Stimulated activated CD4-positive, alpha-beta T cell treated with anti-CD3 and anti-CD28 coated beads, TNF-alpha, amount 100 ng/mL, for 24 hours (primary cell): Measurements from ENCODE around the gene TRNP1.
"Not testable (repeated sequence)": the region's sequence is repeated elsewhere in the genome, so short reads cannot be mapped to it uniquely, and the experiment has no call there.

ENCODE experiments used
- DNase-seq, 3 experiments: peaks; one replicate each; pipeline ENCODE4 v3.0.0-alpha.2; 2020; ENCODE audit warnings: low read depth in 3 of 3

TRNP1 gene

DNA sequence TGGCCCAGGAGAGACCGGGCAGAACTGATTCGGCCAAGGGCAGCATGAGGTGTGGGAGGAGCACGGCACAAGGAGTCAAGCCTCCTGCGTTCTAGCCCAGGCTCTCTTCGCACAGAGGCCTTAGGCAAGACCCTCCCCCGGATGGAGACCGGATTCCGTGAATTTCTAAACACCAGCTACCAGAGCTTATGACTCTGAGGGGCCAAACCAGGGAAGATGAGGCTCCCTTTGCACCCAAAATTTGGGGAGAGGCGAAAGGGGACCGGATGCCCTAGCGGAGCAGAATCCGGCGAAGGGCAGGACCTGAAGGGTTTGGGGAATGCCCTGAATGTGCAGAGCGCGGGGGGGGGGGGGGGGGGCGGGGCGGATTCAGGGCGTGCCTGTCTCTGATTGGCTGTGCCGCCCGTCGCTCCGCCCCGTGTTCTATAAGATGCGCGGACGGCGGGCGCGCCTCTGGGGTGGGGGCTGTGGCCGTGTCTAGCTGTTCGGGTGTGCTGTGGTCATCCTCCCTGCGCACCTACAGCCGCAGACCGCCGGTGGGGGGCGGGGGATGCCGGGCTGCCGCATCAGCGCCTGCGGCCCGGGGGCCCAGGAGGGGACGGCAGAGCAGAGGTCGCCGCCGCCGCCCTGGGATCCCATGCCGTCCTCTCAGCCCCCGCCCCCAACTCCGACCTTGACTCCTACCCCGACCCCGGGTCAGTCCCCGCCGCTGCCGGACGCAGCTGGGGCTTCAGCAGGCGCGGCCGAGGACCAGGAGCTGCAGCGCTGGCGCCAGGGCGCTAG, at the start of gene TRNP1:
TRNP1 (plus strand) TSS at position 456 of the 783 bp plus-strand sequence; CDS start at position 551, 95 bp downstream.
- peak; percentile 42 to 70 (median 43) for DNase-seq

DNA sequence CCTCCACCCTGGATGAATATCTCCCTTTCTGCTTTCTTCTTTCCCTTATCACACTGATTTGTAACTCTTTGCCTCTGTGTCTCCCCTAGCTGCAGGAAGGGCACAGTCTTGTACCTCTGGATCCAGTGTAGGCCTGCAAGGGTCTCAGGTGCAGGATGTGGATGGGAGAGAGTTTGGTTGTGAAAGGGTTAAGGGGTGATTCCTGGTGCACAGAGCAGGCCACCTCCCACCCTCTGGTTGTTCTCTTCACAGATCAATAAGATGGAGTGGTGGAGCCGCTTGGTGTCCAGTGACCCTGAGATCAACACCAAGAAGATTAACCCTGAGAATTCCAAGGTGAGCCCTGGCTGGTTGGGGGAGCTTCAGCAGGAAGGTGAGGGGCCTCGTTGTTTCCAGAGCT, 48.4 kb upstream of the TRNP1 start:
- DNase-seq, result no peak

- no peak for DNase-seq
Measured at GRCh38 chr1:26945728-26946127, 47.8 kb upstream of the TRNP1 start.

GRCh38 chr1:26946270-26946669, 47.2 kb upstream of the TRNP1 start:
- DNase-seq, result no peak

- DNase-seq, result not testable (repeated sequence)
Measured at GRCh38 chr1:26948725-26949057, 44.8 kb upstream of the TRNP1 start.

GRCh38 chr1:26949266-26949925, 44.1 kb upstream of the TRNP1 start:
- no peak for DNase-seq

DNA sequence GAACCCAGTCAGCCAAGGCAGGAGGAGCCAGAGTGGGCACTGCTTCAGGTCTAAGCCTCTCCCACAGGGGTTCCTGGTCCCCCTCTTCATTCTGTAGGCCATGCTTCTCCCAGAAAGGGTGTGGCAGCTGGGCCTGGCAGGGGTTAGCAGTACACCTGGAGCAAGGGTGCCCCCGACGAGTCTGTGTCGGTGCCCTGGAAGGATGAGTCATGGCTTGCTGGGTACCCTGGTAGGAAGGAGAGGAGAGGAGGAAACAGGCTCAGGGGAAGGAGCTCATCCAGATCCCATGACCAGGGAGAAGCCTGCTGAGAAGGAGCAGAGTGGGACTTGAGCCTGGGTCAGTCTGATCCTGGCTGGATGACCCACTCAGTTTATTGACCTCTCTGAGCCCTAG, 43.6 kb upstream of the TRNP1 start:
- DNase-seq, result no peak

DNA sequence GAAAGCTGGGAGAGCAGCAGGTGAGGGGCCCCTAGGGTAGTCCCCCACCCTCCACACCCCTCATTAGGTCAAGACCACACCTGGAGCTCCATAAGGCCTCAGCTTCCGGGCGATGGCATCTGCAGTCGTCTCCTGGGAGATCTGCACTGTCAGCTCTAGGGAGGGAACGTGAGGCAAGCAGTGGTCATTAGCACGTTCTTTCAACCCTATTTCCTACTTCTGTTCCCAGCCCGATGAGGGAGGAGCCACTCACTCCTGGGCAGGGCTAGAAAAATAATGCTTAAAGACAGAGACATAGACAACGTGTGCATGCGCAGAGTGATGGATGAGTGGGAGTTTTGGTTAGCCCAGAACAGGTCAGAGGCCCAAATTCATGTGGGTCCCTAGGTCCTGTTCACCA, 42.9 kb upstream of the TRNP1 start:
- DNase-seq, result no peak

DNA sequence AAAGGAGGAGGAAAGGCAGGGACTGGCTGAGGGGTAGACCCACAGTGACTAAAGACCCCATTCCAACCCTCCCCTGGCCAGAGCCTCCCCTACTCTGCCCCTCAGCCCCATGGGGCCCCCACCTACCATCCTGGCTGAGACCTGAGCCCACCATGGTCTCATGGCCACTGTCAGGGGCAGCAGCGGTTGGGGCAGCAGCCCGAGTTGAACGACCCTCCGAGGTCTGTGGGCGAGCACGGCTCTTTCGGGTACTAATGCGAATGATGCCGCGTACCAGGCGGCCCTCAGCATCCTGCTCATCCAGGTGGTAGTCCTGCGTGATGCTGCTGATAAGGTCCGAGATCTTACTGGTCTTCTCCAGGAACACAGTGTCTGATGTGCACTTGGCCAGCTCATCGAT, 42.3 kb upstream of the TRNP1 start:
- DNase-seq, result no peak

GRCh38 chr1:26951821-26952497, 41.5 kb upstream of the TRNP1 start:
- DNase-seq, result no peak

- no peak for DNase-seq
Measured at GRCh38 chr1:26953374-26953773, 40.1 kb upstream of the TRNP1 start.

- no peak for DNase-seq
Measured at GRCh38 chr1:26956321-26956720, 37.2 kb upstream of the TRNP1 start.

- no peak for DNase-seq
Measured at GRCh38 chr1:26957306-26957705, 36.2 kb upstream of the TRNP1 start.

DNA sequence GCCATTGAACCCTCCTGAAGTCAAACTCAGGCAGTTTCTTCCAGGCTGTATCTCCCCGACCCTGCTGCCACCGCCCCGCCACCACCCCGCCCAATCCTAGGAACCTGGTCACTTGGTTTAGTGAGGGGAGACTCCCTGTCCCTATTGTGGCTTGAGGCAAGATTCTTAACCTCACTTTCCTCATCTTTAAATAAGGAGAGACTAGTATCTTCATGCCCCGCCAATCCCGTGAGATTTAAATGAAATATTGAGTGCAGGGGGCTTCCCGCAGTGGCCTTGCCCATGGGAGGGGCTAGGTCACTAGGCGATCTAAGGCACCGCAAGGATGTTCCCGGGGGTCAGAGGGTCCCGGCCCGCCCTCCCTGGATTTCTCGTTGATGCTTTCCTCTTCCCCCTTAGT, 34.2 kb upstream of the TRNP1 start:
- DNase-seq, result no peak

DNA sequence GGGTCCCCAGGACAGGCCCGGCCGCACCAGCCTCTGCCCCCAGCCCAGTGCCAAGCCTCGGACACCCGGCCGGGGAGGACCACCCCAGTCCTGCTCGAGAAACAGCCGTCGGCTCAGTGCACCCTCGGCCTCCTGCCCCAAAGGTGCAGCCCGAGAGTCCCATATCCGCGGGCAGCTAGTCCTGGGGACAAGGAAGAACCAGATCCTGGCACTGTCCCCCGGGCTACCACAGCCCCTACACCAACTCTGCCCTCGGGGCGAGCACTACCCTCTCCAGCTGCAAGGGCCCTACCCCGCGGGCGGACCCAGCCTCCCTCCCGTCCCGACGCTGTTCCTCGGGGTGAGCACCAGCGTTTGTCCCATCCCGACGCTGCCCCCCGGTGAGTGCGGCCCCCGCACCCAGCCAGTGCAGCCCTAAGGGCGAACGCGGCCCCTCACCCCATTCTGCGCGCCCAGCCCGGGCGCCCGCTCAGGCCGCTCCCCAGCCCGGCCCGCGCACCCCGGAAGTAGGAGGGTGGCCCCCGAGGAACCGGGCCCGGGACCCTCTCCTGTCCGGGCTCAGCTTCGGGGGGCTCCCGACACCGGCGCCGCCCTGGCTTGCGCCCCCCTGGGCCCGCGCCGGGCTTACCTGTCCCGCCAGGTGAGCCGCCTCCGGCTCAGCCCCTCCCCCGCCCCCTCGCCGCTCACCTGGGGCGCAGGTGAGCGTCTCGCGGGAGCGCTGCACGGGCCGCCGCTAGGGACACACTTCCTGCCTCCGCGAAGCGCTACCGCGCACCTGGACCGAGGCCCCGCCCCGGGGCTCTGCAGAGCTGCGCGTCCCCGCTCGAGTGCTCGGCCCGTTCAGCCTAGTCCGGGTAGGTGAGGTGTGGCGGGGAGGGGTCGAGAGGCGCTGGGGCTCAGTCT, 33.5 kb upstream of the TRNP1 start, which contains the start of gene KDF1:
KDF1 (minus strand) TSS at position 747 of the 903 bp plus-strand sequence. CDS start 8,088 bp downstream, outside the sequence.
- DNase-seq, result peak in 2 of 3 experiments; percentile 18 to 19

- no peak for DNase-seq
Measured at GRCh38 chr1:26960625-26960966, 32.9 kb upstream of the TRNP1 start.

- DNase-seq, result no peak
Measured at GRCh38 chr1:26961826-26962225, 31.7 kb upstream of the TRNP1 start.

GRCh38 chr1:26965213-26965612, 28.3 kb upstream of the TRNP1 start:
- no peak for DNase-seq

DNA sequence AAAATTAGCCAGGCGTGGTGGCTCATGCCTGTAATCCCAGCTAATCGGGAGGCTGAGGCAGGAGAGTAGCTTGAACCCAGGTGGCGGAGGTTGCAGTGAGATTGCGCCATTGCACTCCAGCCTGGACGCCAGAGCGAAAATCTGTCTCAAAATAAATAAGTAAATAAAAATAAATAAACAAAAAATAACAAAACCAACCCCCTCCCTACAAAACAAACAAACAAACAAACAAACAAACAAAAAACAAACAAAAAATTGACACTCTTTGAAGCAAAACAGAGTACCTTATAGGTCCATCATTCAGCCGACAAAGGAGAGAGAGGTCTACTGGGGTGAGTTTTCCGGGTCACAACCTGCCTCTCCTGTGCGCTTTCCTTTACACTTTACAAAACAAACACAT, 27.9 kb upstream of the TRNP1 start:
- no peak for DNase-seq

DNA sequence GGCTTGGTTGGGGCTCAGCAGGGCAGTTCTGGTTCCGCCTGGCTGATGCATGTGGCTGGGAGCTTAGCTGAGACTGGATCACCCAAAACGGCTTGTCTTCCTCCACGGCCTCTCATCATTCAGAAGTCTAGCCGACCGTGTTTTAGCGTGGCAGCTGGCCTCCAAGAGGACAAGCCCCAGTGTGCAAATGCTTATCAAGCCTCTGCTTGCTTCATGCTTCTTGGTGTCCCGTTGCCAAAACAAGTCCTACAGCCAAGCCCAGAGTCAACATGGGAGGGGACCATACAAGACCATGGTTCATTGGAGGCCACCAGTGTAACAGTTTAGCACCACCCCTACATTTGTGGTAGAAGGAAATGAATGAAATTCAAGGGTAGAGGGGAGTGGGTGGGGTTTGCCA, 22.7 kb upstream of the TRNP1 start:
- DNase-seq, result no peak

DNA sequence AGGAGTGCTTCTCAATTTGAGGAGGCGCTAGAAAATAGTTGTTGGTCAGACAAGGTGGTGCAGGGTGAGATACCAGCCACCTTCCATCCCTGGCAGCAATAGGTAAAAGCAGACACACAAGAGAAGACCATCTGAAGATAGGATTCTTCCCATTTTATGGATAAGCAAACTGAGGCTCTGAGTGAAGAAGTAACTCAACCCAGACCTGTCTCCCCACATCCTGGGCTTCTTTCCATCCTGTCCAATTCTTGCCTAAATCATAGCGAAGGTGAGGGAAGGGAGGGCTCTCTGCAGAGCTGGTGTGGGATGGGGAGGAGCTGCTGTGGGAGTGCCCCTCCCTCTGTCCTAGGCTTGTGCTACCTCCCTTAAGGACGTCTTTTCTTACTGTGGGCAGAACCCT, 21.9 kb upstream of the TRNP1 start:
- DNase-seq, result no peak

DNA sequence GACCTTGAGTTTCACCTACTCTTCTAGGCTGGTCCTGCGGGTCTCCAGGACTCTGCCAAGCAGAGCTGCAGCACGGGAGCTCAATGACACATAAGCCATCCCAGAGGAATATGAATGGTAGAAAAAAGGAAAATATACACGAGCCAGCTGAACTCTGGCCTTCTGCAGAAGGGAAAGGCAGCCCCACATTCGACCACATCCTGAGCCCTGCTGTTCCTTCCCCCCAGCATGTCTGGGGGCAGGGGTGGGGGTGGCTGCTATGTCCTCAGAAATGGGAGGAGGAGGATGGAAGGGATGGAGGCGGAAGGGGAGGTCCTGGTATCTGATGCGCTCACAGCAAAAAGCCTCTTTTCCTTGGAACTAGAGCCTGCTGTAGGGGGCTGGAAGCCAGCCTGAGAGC, 21.1 kb upstream of the TRNP1 start:
- DNase-seq, result no peak
